ENCODE measurements around the gene FBRS. TPM values are rescaled to one million over a fixed set of nuclear protein-coding genes. Genes with fewer than 3 reads are reported as not detected.

Gene FBRS
- total RNA-seq, 3 donors from 2014 or later, result 82.6 to 97.1 (median 85.8) TPM

- no peak for ATAC-seq
These were observed 39.0 kb upstream of the FBRS start for GRCh38 chr16:30619202-30619601.

GRCh38 chr16:30619638-30620037 lies 38.6 kb upstream of the FBRS start:
- TF ChIP-seq CTCF (IDR thresholded peaks at IDR 0.05), result no peak
- intact Hi-C loops (cut with DNase I, micrococcal nuclease), result no loop called here

More at GRCh38 chr16:30619202-30619601, 39.0 kb upstream of the FBRS start:
- no peak for TF ChIP-seq CTCF (IDR thresholded peaks at IDR 0.05)
- Histone ChIP-seq H3K4me3 (no peak overlapping the region), H3K4me1 (ENCODE audit: low read depth) (peaks cover 3% of the 10 kb centered on the region), H3K9me3 (no peaks in the 10 kb centered on the region), H3K36me3 (ENCODE audit: low read depth) (no peaks in the 10 kb centered on the region)
- DNase-seq, result no peak
- intact Hi-C loops (cut with DNase I, micrococcal nuclease), result no loop called here

GRCh38 chr16:30620169-30620568 lies 38.1 kb upstream of the FBRS start:
- H3K9me3 ChIP-seq, result no peaks in the 10 kb centered on the region
- TF ChIP-seq CTCF (IDR thresholded peaks at IDR 0.05), result no peak
- intact Hi-C loops (cut with DNase I, micrococcal nuclease), result no loop called here
- no peak overlapping the region for H3K4me3 ChIP-seq
- no peaks in the 10 kb centered on the region for H3K36me3 ChIP-seq (ENCODE audit: low read depth)
- DNase-seq, result no peak
- H3K4me1 ChIP-seq (ENCODE audit: low read depth), result peaks cover 3% of the 10 kb centered on the region
- no peak for ATAC-seq

More at GRCh38 chr16:30619638-30620037, 38.6 kb upstream of the FBRS start:
- ATAC-seq (no peak), DNase-seq (no peak)
- Histone ChIP-seq H3K9me3 (no peaks in the 10 kb centered on the region), H3K4me3 (no peak overlapping the region), H3K36me3 (ENCODE audit: low read depth) (no peaks in the 10 kb centered on the region), H3K4me1 (ENCODE audit: low read depth) (peaks cover 3% of the 10 kb centered on the region)

- intact Hi-C loops (cut with DNase I, micrococcal nuclease), result no loop called here
- DNase-seq, result no peak
- H3K9me3 ChIP-seq, result no peaks in the 10 kb centered on the region
- H3K4me1 ChIP-seq (ENCODE audit: low read depth), result no peaks in the 10 kb centered on the region
- no peak overlapping the region for H3K4me3 ChIP-seq
- no peaks in the 10 kb centered on the region for H3K36me3 ChIP-seq (ENCODE audit: low read depth)
- TF ChIP-seq CTCF (IDR thresholded peaks at IDR 0.05), result no peak
- no peak for ATAC-seq
These were observed 36.5 kb upstream of the FBRS start for GRCh38 chr16:30621765-30622164.

GRCh38 chr16:30622455-30623032 lies 35.7 kb upstream of the FBRS start:
- ATAC-seq (no peak), DNase-seq (no peak)
- Histone ChIP-seq H3K9me3 (no peaks in the 10 kb centered on the region), H3K36me3 (ENCODE audit: low read depth) (no peaks in the 10 kb centered on the region), H3K4me3 (no peak overlapping the region), H3K4me1 (ENCODE audit: low read depth) (no peaks in the 10 kb centered on the region)
- TF ChIP-seq CTCF (IDR thresholded peaks at IDR 0.05), result no peak
- intact Hi-C loops (cut with DNase I, micrococcal nuclease), result no loop called here
